Measurements from ENCODE around the gene OPTC. TPM values are rescaled to one million over a fixed set of nuclear protein-coding genes. Genes with fewer than 3 reads are reported as not detected.
A peak's percentile ranks its signal among the peaks of the same experiment; 100 is the strongest.

The OPTC gene
- total RNA-seq, 1 donor = not detected

- no peaks in the 10 kb centered on the region for H3K9me3 ChIP-seq (ENCODE audit: low read depth, low read length)
- H3K4me2 ChIP-seq (ENCODE audit: insufficient read depth, low read length) = no peak overlapping the region
- no peaks in the 10 kb centered on the region for H4K20me1 ChIP-seq (ENCODE audit: insufficient read depth, low read length)
- DNase-seq (ENCODE audit: insufficient read length, low spot score, missing footprints) = no peak
- TF ChIP-seq CTCF (IDR thresholded peaks at IDR 0.05; ENCODE audit: extremely low read depth, low read depth, low read length) = no peak
- H3K36me3 ChIP-seq (ENCODE audit: insufficient read depth, low read length) = no peaks in the 10 kb centered on the region
- H3K27ac ChIP-seq (ENCODE audit: low read depth, low read length) = no peak overlapping the region
- H3K4me3 ChIP-seq (ENCODE audit: insufficient read depth, low read length) = no peak overlapping the region
- peaks cover 30% of the 10 kb centered on the region for H3K4me1 ChIP-seq (ENCODE audit: insufficient read depth, low read length)
- no peak overlapping the region for H2AFZ ChIP-seq (ENCODE audit: low read length)
- no peaks in the 10 kb centered on the region for H3K79me2 ChIP-seq (ENCODE audit: insufficient read depth, low read length)
- no peaks in the 10 kb centered on the region for H3K27me3 ChIP-seq (ENCODE audit: insufficient read depth, low read length)
These were observed 53.9 kb downstream of the OPTC start for GRCh38 chr1:203547771-203548421.

GRCh38 chr1:203548892-203549291 lies 54.9 kb downstream of the OPTC start:
- Histone ChIP-seq H3K36me3 (ENCODE audit: insufficient read depth, low read length) (no peaks in the 10 kb centered on the region), H3K79me2 (ENCODE audit: insufficient read depth, low read length) (no peaks in the 10 kb centered on the region), H3K27me3 (ENCODE audit: insufficient read depth, low read length) (no peaks in the 10 kb centered on the region), H3K4me2 (ENCODE audit: insufficient read depth, low read length) (peak overlapping the region; percentile 41), H3K4me1 (ENCODE audit: insufficient read depth, low read length) (peaks cover 30% of the 10 kb centered on the region), H3K27ac (ENCODE audit: low read depth, low read length) (peak overlapping the region; percentile 52), H2AFZ (ENCODE audit: low read length) (peak overlapping the region; percentile 2), H3K9me3 (ENCODE audit: low read depth, low read length) (no peaks in the 10 kb centered on the region), H4K20me1 (ENCODE audit: insufficient read depth, low read length) (no peaks in the 10 kb centered on the region), H3K4me3 (ENCODE audit: insufficient read depth, low read length) (no peak overlapping the region)
- no peak for TF ChIP-seq CTCF (IDR thresholded peaks at IDR 0.05; ENCODE audit: extremely low read depth, low read depth, low read length)
- no peak for DNase-seq (ENCODE audit: insufficient read length, low spot score, missing footprints)

DNA sequence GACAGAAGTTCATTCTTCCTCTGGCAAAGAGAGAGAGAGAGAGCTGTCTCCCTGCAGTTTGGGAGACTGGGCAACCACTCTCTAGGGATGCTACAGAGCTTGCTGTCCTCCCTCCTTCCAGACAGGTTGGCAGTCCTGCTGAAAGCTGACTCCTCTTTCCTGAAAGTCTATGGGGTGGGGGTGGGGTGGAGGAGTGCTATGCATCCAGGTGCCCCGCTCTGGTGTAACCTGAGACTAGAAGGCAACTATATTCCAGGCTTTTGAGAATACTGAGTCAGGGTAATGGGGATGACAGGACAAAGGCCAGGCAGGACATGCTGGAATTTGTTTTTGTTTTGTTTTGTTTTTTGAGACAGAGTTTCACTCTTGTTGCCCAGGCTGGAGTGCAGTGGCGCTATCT lies 55.4 kb downstream of the OPTC start:
- Histone ChIP-seq H2AFZ (ENCODE audit: low read length) (no peak overlapping the region), H3K79me2 (ENCODE audit: insufficient read depth, low read length) (no peaks in the 10 kb centered on the region), H3K27me3 (ENCODE audit: insufficient read depth, low read length) (no peaks in the 10 kb centered on the region), H3K4me3 (ENCODE audit: insufficient read depth, low read length) (no peak overlapping the region), H3K9me3 (ENCODE audit: low read depth, low read length) (no peaks in the 10 kb centered on the region), H3K4me1 (ENCODE audit: insufficient read depth, low read length) (peaks cover 30% of the 10 kb centered on the region), H4K20me1 (ENCODE audit: insufficient read depth, low read length) (no peaks in the 10 kb centered on the region), H3K36me3 (ENCODE audit: insufficient read depth, low read length) (no peaks in the 10 kb centered on the region), H3K4me2 (ENCODE audit: insufficient read depth, low read length) (peak overlapping the region; percentile 41), H3K27ac (ENCODE audit: low read depth, low read length) (peak overlapping the region; percentile 52)
- no peak for DNase-seq (ENCODE audit: insufficient read length, low spot score, missing footprints)
- no peak for TF ChIP-seq CTCF (IDR thresholded peaks at IDR 0.05; ENCODE audit: extremely low read depth, low read depth, low read length)

- Histone ChIP-seq H4K20me1 (ENCODE audit: insufficient read depth, low read length) (no peaks in the 10 kb centered on the region), H3K27ac (ENCODE audit: low read depth, low read length) (no peak overlapping the region), H3K79me2 (ENCODE audit: insufficient read depth, low read length) (no peaks in the 10 kb centered on the region), H3K4me2 (ENCODE audit: insufficient read depth, low read length) (no peak overlapping the region), H3K4me1 (ENCODE audit: insufficient read depth, low read length) (peaks cover 40% of the 10 kb centered on the region), H3K9me3 (ENCODE audit: low read depth, low read length) (no peaks in the 10 kb centered on the region), H2AFZ (ENCODE audit: low read length) (no peak overlapping the region), H3K4me3 (ENCODE audit: insufficient read depth, low read length) (no peak overlapping the region), H3K36me3 (ENCODE audit: insufficient read depth, low read length) (no peaks in the 10 kb centered on the region), H3K27me3 (ENCODE audit: insufficient read depth, low read length) (no peaks in the 10 kb centered on the region)
- no peak for TF ChIP-seq CTCF (IDR thresholded peaks at IDR 0.05; ENCODE audit: extremely low read depth, low read depth, low read length)
- DNase-seq (ENCODE audit: insufficient read length, low spot score, missing footprints) = no peak
These were observed 56.9 kb downstream of the OPTC start for GRCh38 chr1:203550846-203551245.
